Measurements from ENCODE around the gene PIK3AP1.
"Not testable (repeated sequence)": the region's sequence is repeated elsewhere in the genome, so short reads cannot be mapped to it uniquely, and the experiment has no call there.

Gene PIK3AP1, protein sequence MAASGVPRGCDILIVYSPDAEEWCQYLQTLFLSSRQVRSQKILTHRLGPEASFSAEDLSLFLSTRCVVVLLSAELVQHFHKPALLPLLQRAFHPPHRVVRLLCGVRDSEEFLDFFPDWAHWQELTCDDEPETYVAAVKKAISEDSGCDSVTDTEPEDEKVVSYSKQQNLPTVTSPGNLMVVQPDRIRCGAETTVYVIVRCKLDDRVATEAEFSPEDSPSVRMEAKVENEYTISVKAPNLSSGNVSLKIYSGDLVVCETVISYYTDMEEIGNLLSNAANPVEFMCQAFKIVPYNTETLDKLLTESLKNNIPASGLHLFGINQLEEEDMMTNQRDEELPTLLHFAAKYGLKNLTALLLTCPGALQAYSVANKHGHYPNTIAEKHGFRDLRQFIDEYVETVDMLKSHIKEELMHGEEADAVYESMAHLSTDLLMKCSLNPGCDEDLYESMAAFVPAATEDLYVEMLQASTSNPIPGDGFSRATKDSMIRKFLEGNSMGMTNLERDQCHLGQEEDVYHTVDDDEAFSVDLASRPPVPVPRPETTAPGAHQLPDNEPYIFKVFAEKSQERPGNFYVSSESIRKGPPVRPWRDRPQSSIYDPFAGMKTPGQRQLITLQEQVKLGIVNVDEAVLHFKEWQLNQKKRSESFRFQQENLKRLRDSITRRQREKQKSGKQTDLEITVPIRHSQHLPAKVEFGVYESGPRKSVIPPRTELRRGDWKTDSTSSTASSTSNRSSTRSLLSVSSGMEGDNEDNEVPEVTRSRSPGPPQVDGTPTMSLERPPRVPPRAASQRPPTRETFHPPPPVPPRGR

DNA sequence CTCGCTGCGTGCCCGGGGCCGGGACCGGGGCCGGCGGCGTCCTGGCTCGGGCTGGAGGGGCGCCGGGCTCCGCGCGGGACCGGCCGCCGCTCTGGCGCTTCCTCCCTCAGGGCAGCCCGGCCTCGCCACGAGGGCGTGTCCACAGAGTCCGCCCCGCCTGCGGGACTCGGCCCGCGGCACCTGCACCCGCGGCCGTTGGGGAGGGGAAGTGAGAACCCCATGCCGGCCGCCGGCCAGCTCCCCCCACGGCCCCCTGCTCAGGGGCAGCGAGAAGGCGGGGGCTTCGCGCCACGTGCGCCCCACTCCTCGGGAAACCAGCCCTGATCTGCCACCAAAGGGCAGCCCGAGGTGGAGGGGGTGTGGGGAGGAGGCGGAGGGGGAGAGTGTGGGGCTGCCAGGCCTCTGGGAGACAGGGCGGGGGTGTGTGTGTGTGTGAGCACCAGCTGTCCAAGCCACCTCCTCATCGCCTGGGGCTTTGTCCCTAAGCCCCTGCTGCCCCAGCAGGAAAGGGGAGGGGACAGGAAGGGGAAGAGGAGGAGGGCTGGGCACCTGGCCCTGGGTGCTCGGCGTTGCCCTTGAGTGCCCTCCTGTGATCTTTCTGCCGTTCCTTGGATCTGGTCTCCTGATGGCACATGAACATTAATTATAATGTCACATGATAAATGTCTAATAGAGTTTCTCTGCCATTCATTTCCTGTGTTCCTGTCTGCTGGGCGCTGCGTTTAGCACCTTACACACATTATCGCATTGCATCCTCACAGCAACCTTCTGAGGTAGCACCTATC is at the start of gene PIK3AP1:
Gene PIK3AP1 (minus strand): TSS at position 93 of the 785 bp plus-strand sequence. CDS start 120 bp downstream, outside the sequence.
- no peak for DNase-seq (ENCODE audit: low read depth)

GRCh38 chr10:96768136-96768535 is 47.8 kb upstream of the PIK3AP1 start:
- no peak for DNase-seq (ENCODE audit: low read depth)

DNA sequence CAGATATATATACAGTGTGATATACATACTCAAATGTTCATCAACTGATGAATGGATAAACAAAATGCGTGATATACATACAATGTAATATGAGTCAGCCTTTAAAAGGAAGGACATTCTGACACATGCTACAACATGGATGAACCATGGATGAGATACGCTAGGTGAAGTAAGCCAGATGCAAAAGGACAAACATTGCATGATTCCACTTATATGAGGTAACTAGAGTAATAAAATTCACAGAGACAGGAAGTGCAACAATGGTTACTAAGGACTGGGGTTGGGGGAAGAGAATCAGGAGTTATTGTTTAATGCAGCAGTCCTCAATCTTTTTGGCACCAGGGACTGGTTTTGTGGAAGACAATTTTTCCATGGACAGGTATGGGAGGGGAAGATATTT is 47.3 kb upstream of the PIK3AP1 start:
- peak; percentile 7 for DNase-seq (ENCODE audit: low read depth)

- peak; percentile 36 for DNase-seq (ENCODE audit: low read depth)
Measured at GRCh38 chr10:96765406-96766240, 45.3 kb upstream of the PIK3AP1 start.

GRCh38 chr10:96764425-96765060 is 44.2 kb upstream of the PIK3AP1 start:
- no peak for DNase-seq (ENCODE audit: low read depth)

- DNase-seq (ENCODE audit: low read depth), result no peak
Measured at GRCh38 chr10:96758423-96758822, 38.1 kb upstream of the PIK3AP1 start.

DNA sequence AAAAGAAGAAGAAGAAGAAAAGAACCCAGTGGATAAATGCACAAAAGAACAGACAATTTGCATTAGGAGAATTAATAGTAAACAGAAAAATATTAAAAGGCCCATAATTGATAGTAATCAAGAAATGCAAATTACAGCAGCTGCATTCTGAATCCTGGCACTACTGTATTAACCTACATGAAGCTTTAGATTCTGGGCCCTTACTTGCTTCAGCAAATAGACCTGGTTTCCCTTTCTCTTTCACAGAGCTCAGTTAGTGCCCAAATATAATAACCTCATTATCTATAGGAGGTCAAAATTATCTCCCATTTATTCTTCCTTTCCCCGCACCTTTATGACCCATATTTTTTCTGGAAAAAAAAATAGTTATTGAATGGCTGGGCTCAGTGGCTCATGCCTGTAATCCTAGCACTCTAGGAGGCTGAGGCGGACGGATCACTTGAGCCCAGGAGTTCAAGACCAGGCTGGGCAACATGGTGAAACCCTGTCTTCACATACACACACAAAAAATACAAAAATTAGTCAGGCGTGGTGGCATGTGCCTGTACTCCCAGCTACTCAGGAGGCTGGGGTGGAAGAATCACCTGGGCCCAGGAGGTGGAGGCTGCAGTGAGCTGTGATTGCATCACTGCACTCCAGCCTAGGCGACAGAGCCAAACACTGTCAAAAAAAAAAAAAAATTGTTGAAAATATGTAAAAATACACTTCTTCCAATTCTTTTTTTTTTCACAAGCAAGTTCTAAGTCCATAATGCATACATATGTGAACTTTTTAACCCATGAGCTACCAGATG is 36.0 kb upstream of the PIK3AP1 start:
- DNase-seq (ENCODE audit: low read depth), result no peak

DNA sequence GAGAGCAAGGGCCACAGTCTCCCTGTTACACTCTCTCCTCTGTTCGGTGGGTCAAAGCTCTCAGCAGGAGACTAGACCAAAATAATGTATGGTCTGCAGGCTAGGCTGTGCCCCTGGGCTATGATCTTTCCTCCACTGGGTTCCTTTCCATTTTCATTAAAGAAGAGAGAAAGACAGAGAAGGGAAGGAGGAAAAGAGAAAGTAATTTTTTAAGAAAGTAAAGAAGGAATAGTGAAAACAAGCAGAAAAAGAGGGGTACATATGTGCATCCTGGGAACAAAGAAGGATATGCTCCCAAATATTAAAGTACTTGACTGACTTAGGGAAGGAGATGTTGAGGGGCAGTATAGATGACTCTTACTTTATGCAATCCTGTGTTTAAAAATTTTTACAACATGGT is 33.6 kb upstream of the PIK3AP1 start:
- DNase-seq (ENCODE audit: low read depth), result no peak

- DNase-seq (ENCODE audit: low read depth), result no peak
Measured at GRCh38 chr10:96752375-96752774, 32.1 kb upstream of the PIK3AP1 start.

DNA sequence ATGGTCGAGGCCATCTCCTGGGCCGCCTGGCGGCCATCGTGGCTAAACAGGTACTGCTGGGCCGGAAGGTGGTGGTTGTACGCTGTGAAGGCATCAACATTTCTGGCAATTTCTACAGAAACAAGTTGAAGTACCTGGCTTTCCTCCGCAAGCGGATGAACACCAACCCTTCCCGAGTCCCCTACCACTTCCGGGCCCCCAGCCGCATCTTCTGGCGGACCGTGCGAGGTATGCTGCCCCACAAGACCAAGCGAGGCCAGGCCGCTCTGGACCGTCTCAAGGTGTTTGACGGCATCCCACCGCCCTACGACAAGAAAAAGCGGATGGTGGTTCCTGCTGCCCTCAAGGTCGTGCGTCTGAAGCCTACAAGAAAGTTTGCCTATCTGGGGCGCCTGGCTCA is 30.0 kb upstream of the PIK3AP1 start:
- DNase-seq (ENCODE audit: low read depth), result not testable (repeated sequence)

GRCh38 chr10:96747734-96748550 is 27.6 kb upstream of the PIK3AP1 start:
- DNase-seq (ENCODE audit: low read depth), result no peak

GRCh38 chr10:96746503-96746902 is 26.2 kb upstream of the PIK3AP1 start:
- DNase-seq (ENCODE audit: low read depth), result peak; percentile 57

DNA sequence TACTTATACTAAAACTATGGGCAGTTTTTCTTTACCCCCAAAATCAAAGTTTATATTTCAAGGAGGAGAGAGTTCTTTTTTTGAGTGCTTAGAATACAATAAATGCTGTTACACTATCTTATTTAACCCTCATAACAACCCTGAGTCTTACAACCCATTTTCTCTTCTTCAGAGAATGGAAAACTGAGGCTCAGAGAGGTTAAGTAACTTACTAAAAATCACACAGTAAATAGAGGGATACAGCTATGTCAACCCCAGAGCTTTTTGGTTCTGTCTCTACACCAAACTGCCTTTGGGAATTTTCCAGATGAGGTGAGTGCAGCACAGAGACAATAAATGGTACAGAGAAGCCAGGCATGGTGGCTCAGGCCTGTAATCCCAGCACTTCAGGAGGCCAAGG is 25.6 kb upstream of the PIK3AP1 start:
- no peak for DNase-seq (ENCODE audit: low read depth)

DNA sequence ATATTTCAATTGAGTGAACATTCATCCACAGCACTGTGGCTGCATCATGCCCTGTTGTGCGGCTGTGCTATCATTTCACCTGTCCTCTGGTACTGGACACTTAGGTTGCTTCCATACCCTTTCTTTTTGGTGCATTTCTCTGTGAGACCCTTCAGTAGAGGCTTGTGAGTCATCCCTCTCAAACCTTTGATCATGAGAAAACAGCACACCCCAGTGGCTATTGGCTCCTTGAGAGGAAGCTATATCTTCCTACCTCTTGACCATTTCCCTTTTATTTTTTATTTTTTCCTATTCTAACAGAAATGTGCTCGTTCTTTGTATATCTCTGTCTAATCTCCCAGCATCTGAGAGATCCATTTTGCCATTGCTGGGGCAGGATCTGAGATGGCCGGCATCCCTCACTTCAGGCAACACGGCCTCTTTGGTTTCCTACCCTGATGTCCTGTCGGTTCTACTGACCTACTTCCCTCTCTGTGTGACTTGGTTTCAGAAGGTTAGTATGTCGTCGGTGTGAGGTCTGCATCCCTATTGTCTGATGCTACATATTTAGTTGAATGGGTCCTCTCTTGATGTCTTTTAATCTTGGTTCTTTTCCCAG is 23.8 kb upstream of the PIK3AP1 start:
- DNase-seq (ENCODE audit: low read depth), result peak; percentile 24

DNA sequence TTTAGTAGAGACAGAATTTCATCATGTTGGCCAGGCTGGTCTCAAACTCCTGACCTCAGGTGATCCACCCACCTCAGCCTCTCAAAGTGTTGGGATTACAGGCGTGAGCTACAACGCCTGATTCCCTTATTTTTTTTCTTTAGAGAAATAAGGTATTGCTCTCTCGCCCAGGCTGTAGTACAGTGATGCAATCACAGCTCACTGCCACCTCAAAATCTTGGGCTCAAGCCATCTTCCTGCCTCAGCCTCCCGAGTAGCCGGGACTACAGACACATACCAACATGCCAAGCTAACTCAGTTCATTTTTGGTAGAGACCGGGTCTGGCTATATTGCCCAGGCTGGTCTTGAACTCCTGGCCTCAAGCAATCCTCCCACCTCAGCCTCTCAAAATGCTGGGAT is 21.2 kb upstream of the PIK3AP1 start:
- DNase-seq (ENCODE audit: low read depth), result peak; percentile 3

- DNase-seq (ENCODE audit: low read depth), result no peak
Measured at GRCh38 chr10:96740579-96741281, 20.4 kb upstream of the PIK3AP1 start.

- DNase-seq (ENCODE audit: low read depth), result no peak
Measured at GRCh38 chr10:96740141-96740540, 19.8 kb upstream of the PIK3AP1 start.

DNA sequence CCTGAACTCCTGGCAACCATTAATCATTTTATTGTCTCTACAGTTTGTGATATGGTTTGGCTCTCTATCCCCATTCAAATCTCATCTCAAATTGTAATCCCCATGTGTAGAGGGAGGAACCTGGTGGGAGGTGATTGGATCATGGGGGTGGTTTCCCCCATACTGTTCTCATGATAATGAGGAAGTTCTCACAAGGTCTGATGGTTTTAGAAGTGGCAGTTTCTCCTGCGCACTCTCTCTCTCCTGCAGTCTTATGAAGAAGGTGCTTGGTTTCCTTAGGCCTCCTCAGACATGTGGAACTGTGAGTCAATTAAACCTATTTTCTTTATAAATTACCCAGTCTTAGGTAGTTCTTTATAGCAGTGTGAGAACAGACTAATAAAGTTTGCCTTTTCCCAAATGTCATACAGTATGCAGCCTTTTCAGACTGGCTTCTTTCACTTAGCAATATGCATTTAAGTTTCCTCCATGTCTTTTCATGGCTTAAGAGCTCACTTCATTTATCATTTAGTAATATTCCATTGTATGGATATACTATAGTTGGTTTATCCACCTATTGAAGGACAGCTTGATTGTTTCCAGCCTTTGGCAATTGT is 17.1 kb upstream of the PIK3AP1 start:
- not testable (repeated sequence) for DNase-seq (ENCODE audit: low read depth)

Measured in amniotic epithelial cell (primary cell).